B cell (primary cell): Measurements from ENCODE around the gene KAT7. TPM values are rescaled to one million over a fixed set of nuclear protein-coding genes. Genes with fewer than 3 reads are reported as not detected.

Experiments
- ATAC-seq: fragments of 200-7000 bp; cut with Tn5 transposase; one replicate; pipeline ENCODE4 v1.10.0; 2021; ENCODE audit warnings: low read depth, mild to moderate bottlenecking, moderate number of reproducible peaks, moderate library complexity
- CTCF ChIA-PET: fragments of 350-600 bp; sonication (Branson Sonifier 250); formaldehyde crosslinking; loops from one replicate; lab custom pipeline; 2021; ENCODE audit warnings: antibody characterized with exemption, inconsistent platforms; lab: Charles Lee
- POLR2A ChIA-PET: fragments of 350-600 bp; sonication (Branson Sonifier 250); formaldehyde crosslinking; loops from one replicate; lab custom pipeline; 2021; ENCODE audit warnings: antibody characterized with exemption; lab: Charles Lee
- DNase-seq: peaks from one replicate; pipeline ENCODE4 v3.0.0; 2013
- H2AFZ ChIP-seq: 2 replicates; pipeline ENCODE4 v1.6.1; 2012; ENCODE audit warnings: mild to moderate bottlenecking, low read depth, low read length; ENCODE audit not compliant: insufficient read depth, poor library complexity, severe bottlenecking
- H3K27ac ChIP-seq, 2 donors: 1 replicate in 1 of 2; 2 replicates in 1 of 2; pipeline ENCODE4 v1.5.1; 2012 to 2013; ENCODE audit warnings: low read length in 2 of 2, mild to moderate bottlenecking in 2 of 2, moderate library complexity in 1 of 2
- H3K27me3 ChIP-seq, 4 experiments: fragments of 200-600 bp in 1 of 4; sonication (generic) in 1 of 4; replicated peaks in 1 of 4; 1 replicate in 2 of 4; 2 replicates in 2 of 4; pipeline versions ENCODE4 v1.6.1 to v1.7.0; 2013 to 2016; ENCODE audit warnings: low read length in 3 of 4, mild to moderate bottlenecking in 2 of 4, mixed read lengths in 1 of 4, moderate library complexity in 1 of 4; ENCODE audit not compliant: insufficient read depth in 4 of 4, control insufficient read depth in 3 of 4; ENCODE audit errors: control extremely low read depth in 1 of 4
- H3K36me3 ChIP-seq, 2 experiments: replicated peaks in 1 of 2; 1 replicate in 1 of 2; 2 replicates in 1 of 2; pipeline versions ENCODE4 v1.6.1 to v1.7.1; 2013; ENCODE audit warnings: low read length in 1 of 2; ENCODE audit not compliant: insufficient read depth in 2 of 2, control insufficient read depth in 1 of 2; ENCODE audit errors: control extremely low read depth in 1 of 2, extremely low read depth in 1 of 2
- H3K4me1 ChIP-seq, 2 donors: fragments of 200-600 bp in 1 of 2; sonication (generic) in 1 of 2; 1 replicate in 1 of 2; 2 replicates in 1 of 2; pipeline versions ENCODE4 v1.5.1 to v1.6.1; 2013 to 2017; ENCODE audit warnings: low read length in 2 of 2; ENCODE audit not compliant: control insufficient read depth in 2 of 2, insufficient read depth in 2 of 2
- H3K4me2 ChIP-seq: replicated peaks from 2 replicates; pipeline ENCODE3; 2012; ENCODE audit warnings: mild to moderate bottlenecking, low read depth, low read length; ENCODE audit not compliant: poor library complexity, severe bottlenecking
- H3K4me3 ChIP-seq, 5 experiments: fragments of 200-600 bp in 1 of 5; sonication (generic) in 1 of 5; 1 replicate in 3 of 5; 2 replicates in 2 of 5; pipeline versions ENCODE4 v1.5.1 to v1.7.0; 2011 to 2016; ENCODE audit warnings: low read length in 4 of 5, mild to moderate bottlenecking in 4 of 5, low read depth in 2 of 5, control low read depth in 1 of 5, moderate library complexity in 1 of 5; ENCODE audit not compliant: insufficient read depth in 1 of 5; ENCODE audit errors: control extremely low read depth in 1 of 5, extremely low read depth in 1 of 5
- H3K79me2 ChIP-seq: fragments of 200-600 bp; sonication (generic); one replicate; pipeline ENCODE4 v1.6.0; 2016; ENCODE audit warnings: low read length; ENCODE audit not compliant: control insufficient read depth, insufficient read depth
- H3K9ac ChIP-seq: fragments of 200-600 bp; sonication (generic); 2 replicates; pipeline ENCODE4 v1.6.1; 2017; ENCODE audit warnings: mild to moderate bottlenecking, low read length, moderate library complexity
- H3K9me3 ChIP-seq, 3 donors: one replicate each; pipeline versions ENCODE4 v1.6.1 to v1.7.1; 2013; ENCODE audit warnings: low read length in 2 of 3; ENCODE audit not compliant: control insufficient read depth in 2 of 3, insufficient read depth in 1 of 3; ENCODE audit errors: control extremely low read depth in 1 of 3
- H4K20me1 ChIP-seq: 2 replicates; pipeline ENCODE4 v1.6.0; 2012; ENCODE audit warnings: mild to moderate bottlenecking, low read length; ENCODE audit not compliant: insufficient read depth, control insufficient read depth, poor library complexity, severe bottlenecking
- H3K27ac Mint-ChIP-seq: one replicate; pipeline ENCODE4 v1.8.0; 2021; ENCODE audit warnings: mixed read lengths
- H3K27me3 Mint-ChIP-seq: one replicate; pipeline ENCODE4 v1.8.0; 2021; ENCODE audit warnings: mixed read lengths
- H3K4me1 Mint-ChIP-seq: one replicate; pipeline ENCODE4 v1.8.0; 2021; ENCODE audit warnings: mixed read lengths
- H3K4me3 Mint-ChIP-seq: one replicate; pipeline ENCODE4 v1.8.0; 2021; ENCODE audit warnings: mixed read lengths
- H3K9me3 Mint-ChIP-seq: one replicate; pipeline ENCODE4 v1.8.0; 2022; ENCODE audit warnings: mixed read lengths; ENCODE audit not compliant: insufficient read depth
- CTCF ChIP-seq: fragments of 200-600 bp; IDR thresholded peaks from one replicate; pipeline ENCODE4 v1.8.0; 2022; ENCODE audit warnings: antibody characterized with exemption, mild to moderate bottlenecking
- EZH2 ChIP-seq: IDR thresholded peaks from 2 replicates; pipeline ENCODE4 v1.6.1; 2012; ENCODE audit warnings: borderline replicate concordance, low read depth, mild to moderate bottlenecking, moderate library complexity, low read length; ENCODE audit not compliant: insufficient read depth, poor library complexity, severe bottlenecking
- WGBS: methylation state at CpG from one replicate; pipeline ENCODE4 v1.1.5; 2013; ENCODE audit warnings: missing lambda C conversion rate; ENCODE audit not compliant: insufficient coverage; 5-methylcytosine and 5-hydroxymethylcytosine counted together
- intact Hi-C: fragments of 100-400 bp; cut with micrococcal nuclease; formaldehyde crosslinking; loops from one replicate; pipeline ENCODE4 v1.10.0; 2022
- polyA plus RNA-seq: library from polyadenylated mRNA; depleted of rRNA; stranded (reverse); fragments of >200 nt; gene quantifications from 2 replicates; pipeline ENCODE4 v1.2.3, GENCODE V29; 2012
- total RNA-seq, 2 donors: library from RNA; stranded (reverse); fragments of 120-200 nt in 1 of 2; gene quantifications; 1 replicate in 1 of 2; 2 replicates in 1 of 2; pipeline versions ENCODE4 v1.2.3 to v1.2.4, GENCODE V29; 2013 to 2022

KAT7 gene
- total and polyA plus RNA-seq, 2 donors (not counting 1 experiment from before 2014, with no cell fraction given): 16.7 to 124 TPM

- Histone ChIP-seq H3K36me3 (no peaks in the 10 kb centered on the region), H3K27me3 (peaks cover 0 to 17% (median 4%) of the 10 kb centered on the region in 4 experiments), H3K4me1 (no peaks in the 10 kb centered on the region), H3K27ac (no peak overlapping the region), H3K9ac (no peak overlapping the region), H3K4me3 (no peak overlapping the region), H3K79me2 (no peaks in the 10 kb centered on the region), H4K20me1 (no peaks in the 10 kb centered on the region), H2AFZ (no peak overlapping the region), H3K9me3 (no peaks in the 10 kb centered on the region), H3K4me2 (no peak overlapping the region)
- Mint-ChIP-seq H3K4me3 (no peak overlapping the region), H3K27me3 (peaks cover 36% of the 10 kb centered on the region), H3K27ac (no peak overlapping the region), H3K9me3 (no peaks in the 10 kb centered on the region), H3K4me1 (peaks cover 2% of the 10 kb centered on the region)
- no peak for DNase-seq
- POLR2A ChIA-PET: no interaction called here
- TF ChIP-seq CTCF: no peak
- no peak for TF ChIP-seq EZH2
- intact Hi-C loops: loop anchor here (10.0 kb wide), 1 partner anchor 429 kb away; no protein-coding TSS in a partner anchor
- no peak for ATAC-seq
- 71% methylated on average over 1 of the region's 1 CpG for WGBS
- CTCF ChIA-PET: interaction anchor here (0.9 to 2.1 kb wide), 5 partner anchors 15 to 296 kb away, joined by 3 to 8 read pairs (median 4); no protein-coding TSS in a partner anchor
These were observed 77.5 kb downstream of the KAT7 start for GRCh38 chr17:49866019-49866380.

- Histone ChIP-seq H3K9ac (no peak overlapping the region), H3K27ac (no peak overlapping the region), H3K79me2 (no peaks in the 10 kb centered on the region), H3K36me3 (no peaks in the 10 kb centered on the region), H3K4me3 (no peak overlapping the region), H3K4me2 (no peak overlapping the region), H3K9me3 (no peaks in the 10 kb centered on the region), H4K20me1 (no peaks in the 10 kb centered on the region), H3K27me3 (peaks cover 0 to 10% (median 1%) of the 10 kb centered on the region in 4 experiments), H2AFZ (no peak overlapping the region), H3K4me1 (no peaks in the 10 kb centered on the region)
- Mint-ChIP-seq H3K9me3 (no peaks in the 10 kb centered on the region), H3K27me3 (peaks cover 32% of the 10 kb centered on the region), H3K27ac (no peak overlapping the region), H3K4me1 (no peaks in the 10 kb centered on the region), H3K4me3 (no peak overlapping the region)
- ChIA-PET CTCF (interaction anchor here (0.6 to 2.1 kb wide), 4 partner anchors 14 to 131 kb away, joined by 3 to 8 read pairs (median 6); no protein-coding TSS in a partner anchor), POLR2A (no interaction called here)
- intact Hi-C loops: loop anchor here (10.0 kb wide), 1 partner anchor 428 kb away; no protein-coding TSS in a partner anchor
- TF ChIP-seq EZH2 (no peak), CTCF (no peak)
- WGBS: 97% methylated on average over 2 of the region's 3 CpGs
- DNase-seq (no peak), ATAC-seq (no peak)
These were observed 78.5 kb downstream of the KAT7 start for GRCh38 chr17:49866882-49867413.
